ENCODE results near the gene MORC1.

- no peak for TF ChIP-seq CTCF (optimal IDR thresholded peaks at IDR 0.05 in 1 of 3, IDR thresholded peaks at IDR 0.05 in 1 of 3, conservative IDR thresholded peaks at IDR 0.05 in 1 of 3; ENCODE audit: extremely low read depth in 1 of 3, insufficient read depth in 2 of 3, low read length in 3 of 3)
- TF ChIP-seq EZH2 (IDR thresholded peaks at IDR 0.05; ENCODE audit: low read length), result no peak
These were observed 4.8 kb upstream of the MORC1 start for GRCh38 chr3:109122690-109123089.
